ENCODE measurements around the gene ASPSCR1. TPM values are rescaled to one million over a fixed set of nuclear protein-coding genes. Genes with fewer than 3 reads are reported as not detected.

The ASPSCR1 gene
- total and polyA plus RNA-seq, 2 of the 13 experiments (the other 11 are each of a cell fraction or from before 2014, with no cell fraction given) = 274 to 314 TPM

GRCh38 chr17:82051776-82052637 lies 74.6 kb downstream of the ASPSCR1 start, which contains the start of the genes GPS1 and RFNG (continued):
- TF ChIP-seq ZNF691 (CRISPR knock-in tag; IDR thresholded peaks at IDR 0.05; ENCODE audit: borderline replicate concordance, low read depth) (peak; percentile 22; the same call in 1 of the 2 replicates), ARID4A (CRISPR knock-in tag; IDR thresholded peaks at IDR 0.05; ENCODE audit: borderline replicate concordance) (peak; percentile 62; the same call in 1 of the 2 replicates), POGK (CRISPR knock-in tag; conservative IDR thresholded peaks at IDR 0.05) (peak; percentile 15; the same call in 1 of the 2 replicates), NR2F6 (IDR thresholded peaks at IDR 0.05) (no peak), NR2F6 (CRISPR knock-in tag; IDR thresholded peaks at IDR 0.05) (peak; percentile 33; the same call in 1 of the 2 replicates), ZFP90 (CRISPR knock-in tag; IDR thresholded peaks at IDR 0.05; ENCODE audit: borderline replicate concordance) (0 out of 2 replicates have a peak, but pooled peaks have one; percentile 47), ZSCAN31 (CRISPR knock-in tag; IDR thresholded peaks at IDR 0.05; ENCODE audit: low read depth) (peak; percentile 43; the same call in 1 of the 2 replicates), GATAD1 (CRISPR knock-in tag; IDR thresholded peaks at IDR 0.05) (peak; percentile 92), ZMYM2 (CRISPR knock-in tag; IDR thresholded peaks at IDR 0.05) (no peak), ZNF709 (CRISPR knock-in tag; IDR thresholded peaks at IDR 0.05) (0 out of 2 replicates have a peak, but pooled peaks have one; percentile 25), KLF12 (CRISPR knock-in tag; IDR thresholded peaks at IDR 0.05; ENCODE audit: borderline replicate concordance) (peak; percentile 78; the same call in 1 of the 2 replicates), NR2F2 (IDR thresholded peaks at IDR 0.05; ENCODE audit: borderline replicate concordance, low read depth) (no peak), MEIS2 (CRISPR knock-in tag; IDR thresholded peaks at IDR 0.05) (peak; percentile 21; the same call in 1 of the 2 replicates), STAT5B (CRISPR knock-in tag; IDR thresholded peaks at IDR 0.05) (no peak), ZMAT3 (CRISPR knock-in tag; conservative IDR thresholded peaks at IDR 0.05) (0 out of 2 replicates have a peak, but pooled peaks have one; percentile 26), KDM5A (IDR thresholded peaks at IDR 0.05; ENCODE audit: borderline replicate concordance, low read length) (peak; percentile 62), THAP11 (CRISPR knock-in tag; IDR thresholded peaks at IDR 0.05) (peak; percentile 90), CREB1 (IDR thresholded peaks at IDR 0.05) (peak; percentile 53; the same call in 1 of the 2 replicates), CREB1 (CRISPR knock-in tag; IDR thresholded peaks at IDR 0.05) (no peak), YEATS4 (CRISPR knock-in tag; IDR thresholded peaks at IDR 0.05; ENCODE audit: borderline replicate concordance) (peak; percentile 34; the same call in 1 of the 2 replicates), RFXANK (CRISPR knock-in tag; IDR thresholded peaks at IDR 0.05) (0 out of 2 replicates have a peak, but pooled peaks have one; percentile 38), SP4 (CRISPR knock-in tag; IDR thresholded peaks at IDR 0.05) (peak; percentile 26), NONO (IDR thresholded peaks at IDR 0.05) (no peak), NONO (CRISPR knock-in tag; conservative IDR thresholded peaks at IDR 0.05) (peak; percentile 59; the same call in 1 of the 2 replicates), HIVEP1 (CRISPR knock-in tag; IDR thresholded peaks at IDR 0.05) (peak; percentile 47)
